GM12864 (cell line): Measurements from ENCODE around the gene GCN1.

ENCODE experiments used
- DNase-seq: peaks from one replicate; pipeline ENCODE4 v3.0.0-alpha.2; 2011; ENCODE audit warnings: low read depth
- H3K4me3 ChIP-seq: 2 replicates; pipeline ENCODE4 v1.5.1; 2011; ENCODE audit warnings: mild to moderate bottlenecking, low read depth, low read length, control low read depth
- TF ChIP-seq, protein P1 (sequence below): IDR thresholded peaks from 2 replicates; pipeline ENCODE4 v1.5.1; 2011; ENCODE audit warnings: low read depth, mild to moderate bottlenecking, moderate library complexity, low read length, control low read depth, inconsistent platforms; ENCODE audit errors: missing control alignments

The GCN1 gene

DNA sequence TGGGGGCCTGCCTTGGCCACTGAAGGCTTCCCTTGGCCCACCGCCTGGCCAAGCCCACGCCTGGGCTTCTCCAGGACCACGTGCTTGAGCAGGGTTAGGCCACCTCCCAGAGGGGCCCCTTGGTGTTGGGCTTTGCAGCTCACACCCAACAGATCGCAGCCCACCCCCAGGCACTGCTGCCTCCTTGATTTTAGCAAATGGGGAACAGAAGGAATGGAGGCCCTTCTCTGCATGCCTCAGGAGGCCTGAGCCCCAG lies 101.3 kb downstream of the GCN1 start:
- TF ChIP-seq, protein P1, sequence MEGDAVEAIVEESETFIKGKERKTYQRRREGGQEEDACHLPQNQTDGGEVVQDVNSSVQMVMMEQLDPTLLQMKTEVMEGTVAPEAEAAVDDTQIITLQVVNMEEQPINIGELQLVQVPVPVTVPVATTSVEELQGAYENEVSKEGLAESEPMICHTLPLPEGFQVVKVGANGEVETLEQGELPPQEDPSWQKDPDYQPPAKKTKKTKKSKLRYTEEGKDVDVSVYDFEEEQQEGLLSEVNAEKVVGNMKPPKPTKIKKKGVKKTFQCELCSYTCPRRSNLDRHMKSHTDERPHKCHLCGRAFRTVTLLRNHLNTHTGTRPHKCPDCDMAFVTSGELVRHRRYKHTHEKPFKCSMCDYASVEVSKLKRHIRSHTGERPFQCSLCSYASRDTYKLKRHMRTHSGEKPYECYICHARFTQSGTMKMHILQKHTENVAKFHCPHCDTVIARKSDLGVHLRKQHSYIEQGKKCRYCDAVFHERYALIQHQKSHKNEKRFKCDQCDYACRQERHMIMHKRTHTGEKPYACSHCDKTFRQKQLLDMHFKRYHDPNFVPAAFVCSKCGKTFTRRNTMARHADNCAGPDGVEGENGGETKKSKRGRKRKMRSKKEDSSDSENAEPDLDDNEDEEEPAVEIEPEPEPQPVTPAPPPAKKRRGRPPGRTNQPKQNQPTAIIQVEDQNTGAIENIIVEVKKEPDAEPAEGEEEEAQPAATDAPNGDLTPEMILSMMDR, result no peak
- H3K4me3 ChIP-seq, result no peak overlapping the region
- DNase-seq, result no peak

GRCh38 chr12:120092551-120093335 lies 101.8 kb downstream of the GCN1 start:
- no peak for DNase-seq
- H3K4me3 ChIP-seq, result no peak overlapping the region

DNA sequence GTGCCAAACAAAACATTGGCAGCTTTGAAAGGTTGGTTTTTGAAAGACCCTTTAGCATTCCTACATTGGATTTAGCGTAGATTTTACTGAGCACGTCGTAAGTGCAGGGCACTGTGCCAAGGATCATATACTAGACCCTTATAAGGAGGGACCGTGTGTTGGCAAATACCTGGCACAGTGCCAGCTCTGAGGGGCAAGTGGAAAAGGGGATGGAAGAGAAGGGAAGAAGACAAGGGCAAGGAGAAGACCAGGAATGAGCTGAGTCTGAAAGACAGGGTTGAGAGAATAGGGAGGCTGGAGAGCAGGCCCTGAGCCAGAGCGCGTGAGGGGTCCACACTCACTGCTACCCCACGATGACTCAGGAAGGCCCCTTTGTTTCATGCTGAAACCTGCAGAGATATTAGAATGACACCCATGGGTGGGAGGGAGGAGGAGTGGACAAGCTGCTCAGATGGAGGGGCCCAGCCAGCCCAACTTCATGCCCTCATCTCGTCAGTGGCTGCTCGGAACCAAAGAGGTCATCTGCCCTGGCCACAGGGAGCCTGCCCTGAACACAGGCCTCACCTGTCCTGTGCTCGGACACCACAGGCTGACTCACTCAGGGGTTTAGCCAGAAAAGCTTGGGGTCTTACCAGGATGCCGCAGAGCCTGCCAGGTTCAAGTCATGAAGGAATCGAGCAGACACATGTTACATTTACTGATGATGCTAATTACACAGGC lies 103.0 kb downstream of the GCN1 start:
- no peak for DNase-seq
- no peak overlapping the region for H3K4me3 ChIP-seq
- TF ChIP-seq, protein P1, result no peak

More at GRCh38 chr12:120092551-120093335, 101.8 kb downstream of the GCN1 start:
- TF ChIP-seq, protein P1, result no peak

- no peak for DNase-seq
- TF ChIP-seq, protein P1, result no peak
- no peak overlapping the region for H3K4me3 ChIP-seq
These were observed 103.8 kb downstream of the GCN1 start for GRCh38 chr12:120090626-120091295.

DNA sequence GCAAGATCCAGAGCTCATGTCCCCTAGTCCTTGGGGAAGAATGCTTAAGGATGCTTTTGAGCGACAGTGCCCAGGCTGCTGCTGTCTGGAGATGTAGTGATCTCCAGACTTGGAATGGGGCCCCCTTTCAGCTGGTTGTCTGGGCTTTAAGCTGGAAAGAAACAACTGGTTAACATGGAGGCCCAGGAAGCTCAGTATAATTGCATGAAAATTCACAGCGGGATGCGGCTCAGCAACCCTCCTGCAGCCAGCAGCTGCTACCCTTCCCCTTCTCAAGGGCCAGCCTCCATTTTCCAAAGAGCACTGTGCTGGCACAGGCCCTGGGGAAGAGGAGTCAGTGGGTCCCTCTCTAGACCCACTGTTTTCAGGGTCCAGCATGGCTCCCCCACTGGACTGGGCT lies 104.3 kb downstream of the GCN1 start:
- TF ChIP-seq, protein P1, result no peak
- DNase-seq, result no peak
- H3K4me3 ChIP-seq, result no peak overlapping the region

DNA sequence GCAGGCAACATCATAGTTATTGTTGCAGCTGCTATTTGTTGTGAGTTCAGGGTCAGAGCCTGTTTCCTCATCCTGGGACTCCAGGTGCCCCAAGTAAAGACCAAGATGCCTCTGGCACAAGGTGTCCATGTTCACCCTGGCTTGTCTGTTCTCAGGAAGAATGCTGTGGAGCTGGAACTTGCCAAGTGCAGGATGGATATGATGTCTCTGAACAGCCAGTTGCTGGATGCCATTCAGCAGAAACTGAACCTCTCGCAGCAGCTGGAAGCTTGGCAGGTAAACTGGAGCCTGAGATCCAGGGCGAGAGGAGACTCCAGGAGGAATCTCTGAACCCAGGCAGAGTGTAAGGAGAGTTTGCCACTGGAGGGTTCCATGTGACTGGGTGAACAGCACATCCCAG lies 104.7 kb downstream of the GCN1 start:
- H3K4me3 ChIP-seq, result no peak overlapping the region
- TF ChIP-seq, protein P1, result no peak
- DNase-seq, result no peak
